HCT116 (cell line): ENCODE measurements around the gene B3GNT2. TPM values are rescaled to one million over a fixed set of nuclear protein-coding genes. Genes with fewer than 3 reads are reported as not detected.

ENCODE experiments used
- ATAC-seq: fragments of 200-7000 bp; cut with Tn5 transposase; 2 replicates; pipeline ENCODE4 v1.9.1; 2020; ENCODE audit warnings: mild to moderate bottlenecking, moderate library complexity
- BruUV-seq: library from RNA; stranded (reverse); fragments of 400-500 nt; replicated peaks from 2 replicates; lab custom pipeline; 2021; lab: Mats Ljungman, UMichigan
- CTCF ChIA-PET: fragments of 300-600 bp; sonication (Branson Sonifier 250); formaldehyde crosslinking; loops from one replicate; lab custom pipeline; 2021; ENCODE audit warnings: antibody characterized with exemption; lab: Charles Lee
- POLR2A ChIA-PET: fragments of 300-600, 350-600 bp; sonication (Branson Sonifier 250); formaldehyde crosslinking; loops from one replicate; lab custom pipeline; 2021; ENCODE audit warnings: antibody characterized with exemption; lab: Charles Lee
- RAD21 ChIA-PET, 2 experiments: fragments of 300-600 bp; sonication (Branson Sonifier 250); formaldehyde crosslinking; loops; one replicate each; lab custom pipeline; 2023; ENCODE audit warnings: low total read pairs in 2 of 2; ENCODE audit not compliant: uncharacterized antibody in 2 of 2, unreplicated experiment in 2 of 2, low non-redundant PET in 1 of 2; lab: Charles Lee
- DNase-seq: peaks from one replicate; pipeline ENCODE4 v3.0.0-alpha.2; 2010; ENCODE audit warnings: low read depth, low spot score
- H2AFZ ChIP-seq: fragments of 200-600 bp; shearing (Covaris generic), sonication (generic); 2 replicates; pipeline ENCODE4 v1.6.1; 2017; ENCODE audit warnings: low read depth, mixed run types, mixed read lengths, antibody characterized with exemption, low read length; ENCODE audit not compliant: poor library complexity, severe bottlenecking
- H3K27ac ChIP-seq: 2 replicates; pipeline ENCODE4 v1.5.1; 2012; ENCODE audit warnings: low read depth, low read length
- H3K27me3 ChIP-seq: fragments of 200-600 bp; sonication (generic); 2 replicates; pipeline ENCODE4 v1.6.1; 2016; ENCODE audit warnings: mixed run types, low read length, mixed read lengths; ENCODE audit not compliant: insufficient read depth
- H3K36me3 ChIP-seq, 2 experiments: fragments of 200-500 bp in 1 of 2; fragments of 200-600 bp in 1 of 2; sonication (Bioruptor generic) in 1 of 2; sonication (generic) in 1 of 2; 2 replicates each; pipeline versions ENCODE4 v1.5.1 to v1.6.1; 2014 to 2016; ENCODE audit warnings: low read length in 2 of 2, inconsistent platforms in 1 of 2, mixed read lengths in 1 of 2, mixed run types in 1 of 2; ENCODE audit not compliant: insufficient read depth in 2 of 2, control insufficient read depth in 1 of 2
- H3K4me1 ChIP-seq, 2 experiments: fragments of 200-600 bp in 1 of 2; sonication (generic) in 1 of 2; 2 replicates each; pipeline versions ENCODE4 v1.5.1 to v1.6.1; 2012 to 2017; ENCODE audit warnings: low read length in 2 of 2, inconsistent platforms in 1 of 2, mild to moderate bottlenecking in 1 of 2, mixed read lengths in 1 of 2, mixed run types in 1 of 2, moderate library complexity in 1 of 2; ENCODE audit not compliant: insufficient read depth in 2 of 2, control insufficient read depth in 1 of 2
- H3K4me2 ChIP-seq: fragments of 200-600 bp; sonication (generic); 2 replicates; pipeline ENCODE4 v1.6.1; 2017; ENCODE audit warnings: mixed run types, low read length, mixed read lengths
- H3K4me3 ChIP-seq, 2 experiments: fragments of 200-600 bp in 1 of 2; sonication (generic) in 1 of 2; replicated peaks in 1 of 2; 2 replicates each; pipeline ENCODE4 v1.5.1; 2011 to 2016; ENCODE audit warnings: low read length in 2 of 2, control low read depth in 1 of 2, low read depth in 1 of 2, mild to moderate bottlenecking in 1 of 2, mixed read lengths in 1 of 2, mixed run types in 1 of 2
- H3K79me2 ChIP-seq: fragments of 200-600 bp; sonication (generic); 2 replicates; pipeline ENCODE4 v1.6.1; 2017; ENCODE audit warnings: mild to moderate bottlenecking, mixed run types, low read length, moderate library complexity, mixed read lengths; ENCODE audit not compliant: insufficient read depth
- H3K9ac ChIP-seq: fragments of 200-600 bp; sonication (generic); 2 replicates; pipeline ENCODE4 v1.6.1; 2016; ENCODE audit warnings: low read length, mixed read lengths
- H3K9me2 ChIP-seq: fragments of 200-600 bp; sonication (generic), shearing (Covaris generic); 2 replicates; pipeline ENCODE4 v1.6.1; 2017; ENCODE audit warnings: mixed run types, mild to moderate bottlenecking, moderate library complexity; ENCODE audit not compliant: insufficient read depth
- H3K9me3 ChIP-seq, 2 experiments: fragments of 200-500 bp in 1 of 2; fragments of 200-600 bp in 1 of 2; sonication (Bioruptor generic) in 1 of 2; sonication (generic) in 1 of 2; 2 replicates each; pipeline ENCODE4 v1.6.1; 2014 to 2017; ENCODE audit warnings: low read length in 2 of 2, mixed read lengths in 2 of 2, inconsistent platforms in 1 of 2, low read depth in 1 of 2, mild to moderate bottlenecking in 1 of 2, mixed run types in 1 of 2, moderate library complexity in 1 of 2; ENCODE audit not compliant: control insufficient read depth in 1 of 2, insufficient read depth in 1 of 2
- H4K20me1 ChIP-seq: fragments of 200-600 bp; sonication (generic), shearing (Covaris generic); 2 replicates; pipeline ENCODE4 v1.6.1; 2017; ENCODE audit warnings: mixed run types, mild to moderate bottlenecking, moderate library complexity; ENCODE audit not compliant: insufficient read depth
- CBX3 ChIP-seq: IDR thresholded peaks from 2 replicates; pipeline ENCODE4 v1.6.1; 2012; ENCODE audit warnings: low read depth
- FOSL1 ChIP-seq: IDR thresholded peaks from 2 replicates; pipeline ENCODE4 v1.6.1; 2012; ENCODE audit warnings: low read depth
- MAX ChIP-seq: IDR thresholded peaks from 2 replicates; pipeline ENCODE4 v1.6.1; 2012
- RAD21 ChIP-seq: IDR thresholded peaks from 2 replicates; pipeline ENCODE4 v1.6.1; 2012; ENCODE audit warnings: low read depth, mild to moderate bottlenecking
- SIN3A ChIP-seq: IDR thresholded peaks from 2 replicates; pipeline ENCODE4 v1.6.1; 2012; ENCODE audit warnings: low read depth
- SP1 ChIP-seq: IDR thresholded peaks from 2 replicates; pipeline ENCODE4 v1.6.1; 2012; ENCODE audit warnings: low read depth
- SRF ChIP-seq: IDR thresholded peaks from 2 replicates; pipeline ENCODE4 v1.6.1; 2012; ENCODE audit warnings: low read depth
- TCF7L2 ChIP-seq: IDR thresholded peaks from 2 replicates; pipeline ENCODE4 v1.7.0; 2011; ENCODE audit warnings: borderline replicate concordance, inconsistent platforms; ENCODE audit not compliant: insufficient read depth, insufficient read length; ENCODE audit errors: extremely low read depth
- YY1 ChIP-seq: IDR thresholded peaks from 2 replicates; pipeline ENCODE4 v1.6.1; 2011; ENCODE audit warnings: low read length, low read depth, moderate library complexity, mild to moderate bottlenecking; ENCODE audit not compliant: insufficient replicate concordance; ENCODE audit errors: extremely low read depth
- ZBTB33 ChIP-seq: IDR thresholded peaks from 2 replicates; pipeline ENCODE4 v1.6.1; 2011; ENCODE audit warnings: mild to moderate bottlenecking, low read length, moderate library complexity; ENCODE audit not compliant: insufficient replicate concordance; ENCODE audit errors: extremely low read depth
- ZFX ChIP-seq: fragments of 450-650 bp; IDR thresholded peaks from 2 replicates; pipeline ENCODE4 v1.6.1; 2017
- intact Hi-C: fragments of 100-400 bp; cut with micrococcal nuclease; formaldehyde crosslinking; loops from 2 replicates; pipeline ENCODE4 v1.10.0; 2022
- total RNA-seq: library from RNA; stranded (reverse); gene quantifications from one replicate; pipeline ENCODE4 v1.2.1, GENCODE V29; 2021; ENCODE audit not compliant: unreplicated experiment

Gene B3GNT2
- total RNA-seq, 1 experiment from 2014 or later, result 21.5 TPM

- Histone ChIP-seq H3K4me3 (no peak overlapping the region), H3K9ac (no peak overlapping the region), H3K27ac (no peak overlapping the region), H4K20me1 (no peaks in the 10 kb centered on the region), H3K4me1 (no peaks in the 10 kb centered on the region), H3K27me3 (no peaks in the 10 kb centered on the region), H3K9me3 (no peaks in the 10 kb centered on the region), H3K36me3 (no peaks in the 10 kb centered on the region), H2AFZ (no peak overlapping the region), H3K79me2 (no peaks in the 10 kb centered on the region), H3K4me2 (no peak overlapping the region), H3K9me2 (no peaks in the 10 kb centered on the region)
- ChIA-PET POLR2A (no interaction called here), CTCF (no interaction called here), RAD21 (no interaction called here)
- TF ChIP-seq FOSL1 (no peak), YY1 (no peak), ZFX (no peak), ZBTB33 (no peak), SIN3A (no peak), SP1 (no peak), MAX (no peak), CBX3 (no peak), SRF (no peak), RAD21 (no peak), TCF7L2 (no peak)
- no peak for ATAC-seq
- intact Hi-C loops, result no loop called here
- no TSS peak for BruUV-seq
- no peak for DNase-seq
Measured at GRCh38 chr2:62175728-62176127, 20.2 kb upstream of the B3GNT2 start.
